A549 (cell line): ENCODE measurements around the gene THAP3.

Source experiments
- POLR2A ChIP-seq: IDR thresholded peaks from 2 replicates; pipeline ENCODE4 v1.6.1; 2012; ENCODE audit warnings: mild to moderate bottlenecking, low read length
- RFX5 ChIP-seq: fragments of 450-650 bp; IDR thresholded peaks from 2 replicates; pipeline ENCODE4 v1.7.1; 2014; ENCODE audit warnings: antibody characterized with exemption, mild to moderate bottlenecking, moderate library complexity
- ZSCAN20 ChIP-seq: fragments of 250-450 bp; sonication (Bioruptor Pico); IDR thresholded peaks from 2 replicates; pipeline ENCODE4 v1.8.0; 2022; ENCODE audit warnings: mild to moderate bottlenecking, moderate library complexity
- TF ChIP-seq, protein P1 (sequence below): fragments of >200 bp; sonication (Bioruptor Twin); formaldehyde crosslinking; IDR thresholded peaks from 3 replicates; pipeline ENCODE4 v1.5.1; 2016

DNA sequence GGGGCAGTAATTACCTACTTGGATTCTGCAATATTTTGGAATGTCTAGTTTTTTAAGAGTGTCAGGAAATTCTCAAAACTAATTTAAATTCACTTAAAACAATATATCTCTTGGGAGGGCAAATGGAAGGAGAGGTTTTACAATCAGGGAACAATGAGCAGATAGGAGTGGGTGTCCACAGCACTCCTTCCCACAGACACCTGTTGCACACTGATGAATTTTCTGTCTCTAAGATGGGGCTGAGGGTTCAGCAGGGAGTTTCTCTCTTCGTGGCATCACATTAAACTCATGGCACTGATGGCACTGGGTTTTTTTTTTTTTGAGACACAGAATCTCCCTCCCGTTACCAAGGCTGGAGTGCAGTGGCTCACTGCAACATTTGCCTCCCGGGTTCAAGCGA is 5.6 kb upstream of the THAP3 start:
- TF ChIP-seq RFX5 (no peak), POLR2A (no peak), ZSCAN20 (CRISPR knock-in tag) (no peak)
- TF ChIP-seq, protein P1, sequence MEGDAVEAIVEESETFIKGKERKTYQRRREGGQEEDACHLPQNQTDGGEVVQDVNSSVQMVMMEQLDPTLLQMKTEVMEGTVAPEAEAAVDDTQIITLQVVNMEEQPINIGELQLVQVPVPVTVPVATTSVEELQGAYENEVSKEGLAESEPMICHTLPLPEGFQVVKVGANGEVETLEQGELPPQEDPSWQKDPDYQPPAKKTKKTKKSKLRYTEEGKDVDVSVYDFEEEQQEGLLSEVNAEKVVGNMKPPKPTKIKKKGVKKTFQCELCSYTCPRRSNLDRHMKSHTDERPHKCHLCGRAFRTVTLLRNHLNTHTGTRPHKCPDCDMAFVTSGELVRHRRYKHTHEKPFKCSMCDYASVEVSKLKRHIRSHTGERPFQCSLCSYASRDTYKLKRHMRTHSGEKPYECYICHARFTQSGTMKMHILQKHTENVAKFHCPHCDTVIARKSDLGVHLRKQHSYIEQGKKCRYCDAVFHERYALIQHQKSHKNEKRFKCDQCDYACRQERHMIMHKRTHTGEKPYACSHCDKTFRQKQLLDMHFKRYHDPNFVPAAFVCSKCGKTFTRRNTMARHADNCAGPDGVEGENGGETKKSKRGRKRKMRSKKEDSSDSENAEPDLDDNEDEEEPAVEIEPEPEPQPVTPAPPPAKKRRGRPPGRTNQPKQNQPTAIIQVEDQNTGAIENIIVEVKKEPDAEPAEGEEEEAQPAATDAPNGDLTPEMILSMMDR, result no peak
